GM18498 (cell line): ENCODE results near the gene LGALS3BP.

Source experiments
- ATAC-seq: cut with Tn5 transposase; IDR thresholded peaks from one replicate; pipeline ENCODE4 v1.9.1; 2021; ENCODE audit warnings: mild to moderate bottlenecking, moderate library complexity; ENCODE audit not compliant: unreplicated experiment

Gene LGALS3BP

GRCh38 chr17:79014158-79014758 is 34.5 kb upstream of the LGALS3BP start:
- ATAC-seq = no peak

- no peak for ATAC-seq
Observed at GRCh38 chr17:79012563-79013134, 32.9 kb upstream of the LGALS3BP start.

- ATAC-seq = no peak
Observed at GRCh38 chr17:79011451-79012147, 31.9 kb upstream of the LGALS3BP start.

- no peak for ATAC-seq
Observed at GRCh38 chr17:79010304-79010646, 30.6 kb upstream of the LGALS3BP start.

DNA sequence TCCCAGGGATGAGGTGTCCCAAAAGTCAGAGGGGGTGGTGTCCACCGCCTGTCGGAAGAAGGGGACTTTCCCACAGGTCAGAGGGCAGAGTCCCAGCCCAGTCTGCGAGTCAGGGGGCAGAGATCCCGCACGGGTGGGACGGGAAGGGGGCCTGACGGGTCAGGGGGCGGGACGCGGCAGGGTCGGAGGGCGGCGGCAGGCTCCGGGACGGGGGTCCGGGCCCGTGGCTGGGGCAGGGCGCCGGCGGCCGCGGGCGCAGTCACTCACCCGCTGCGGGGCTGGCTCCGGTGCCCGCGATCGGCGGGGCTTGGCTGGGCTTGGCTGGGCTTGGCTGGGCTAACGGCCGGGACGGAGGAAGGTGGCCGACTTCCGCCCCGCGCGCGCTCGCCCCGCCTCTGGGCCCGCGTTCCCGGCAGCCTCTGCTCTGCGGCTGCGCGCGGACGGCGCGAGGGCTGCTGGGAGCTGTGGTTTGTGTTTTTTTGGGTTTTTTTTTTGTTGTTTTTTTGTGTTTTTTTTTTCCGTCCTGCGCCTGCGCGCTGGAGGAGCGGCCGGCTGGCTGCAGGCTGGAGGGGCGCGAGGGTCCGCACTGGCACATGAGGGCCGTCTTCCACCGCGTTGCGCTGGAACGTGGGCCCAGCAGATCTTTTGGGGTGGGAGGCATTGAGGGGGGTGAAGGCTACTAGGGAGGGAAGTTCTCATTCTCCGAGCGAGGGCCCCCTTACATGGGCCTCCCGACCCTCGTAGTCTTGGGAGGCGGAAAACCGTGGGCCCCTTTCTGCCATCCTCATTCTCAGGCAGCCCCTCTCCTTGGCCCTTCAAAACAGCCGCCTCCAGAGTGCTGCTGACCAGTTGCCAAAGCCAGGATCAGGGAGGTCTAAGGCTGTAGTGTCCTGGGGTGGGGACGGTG is 29.9 kb upstream of the LGALS3BP start, which contains the start of gene CANT1:
TSS of gene CANT1 (minus strand) at position 368 of the 907 bp plus-strand sequence. CDS start 12,142 bp downstream, outside the sequence.
- ATAC-seq = peak; percentile 90

- no peak for ATAC-seq
Observed at GRCh38 chr17:79008666-79009387, 29.1 kb upstream of the LGALS3BP start.

DNA sequence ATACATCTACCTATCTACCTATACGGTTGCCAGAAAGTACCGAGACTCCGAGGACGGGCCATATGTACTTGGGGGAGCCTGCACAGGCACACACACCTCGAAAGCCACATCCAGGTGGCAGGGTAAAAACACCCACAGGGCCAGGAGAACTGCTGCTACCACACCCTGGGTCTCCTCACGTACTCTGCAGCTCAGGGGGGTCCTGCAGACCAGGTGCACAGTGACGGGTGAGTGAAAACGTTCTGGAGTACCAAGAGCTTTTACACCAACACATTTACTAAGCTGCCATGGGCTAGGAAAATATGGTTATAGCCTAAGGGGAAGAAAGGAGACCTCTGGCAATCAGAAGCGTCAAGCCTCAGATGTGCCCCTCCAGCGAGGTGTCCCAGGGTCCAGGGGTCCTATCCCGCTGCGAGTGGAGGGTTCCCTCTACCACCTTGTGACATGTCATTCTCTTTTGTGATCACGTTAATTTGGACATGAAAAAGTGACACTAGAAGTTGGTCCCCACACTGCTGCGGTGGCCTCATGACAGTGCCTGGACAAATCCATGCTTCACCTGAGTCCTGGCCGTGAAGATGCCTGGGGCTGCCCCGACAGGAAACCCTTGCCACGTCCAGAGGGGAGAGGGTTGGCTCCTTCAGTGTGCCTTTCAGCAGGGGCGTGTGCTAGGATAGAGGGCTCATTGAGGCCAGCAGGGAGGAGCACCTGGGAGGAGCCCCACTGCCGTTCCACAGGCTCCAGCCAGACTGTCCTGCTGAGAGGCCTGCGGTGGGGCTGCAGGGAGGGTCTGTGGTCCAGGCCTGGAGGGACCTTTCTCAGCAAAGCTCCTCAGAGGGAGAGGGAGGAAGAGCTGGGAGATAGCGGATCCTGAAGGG is 28.0 kb upstream of the LGALS3BP start:
- no peak for ATAC-seq

GRCh38 chr17:79006794-79007503 is 27.2 kb upstream of the LGALS3BP start:
- ATAC-seq = no peak

DNA sequence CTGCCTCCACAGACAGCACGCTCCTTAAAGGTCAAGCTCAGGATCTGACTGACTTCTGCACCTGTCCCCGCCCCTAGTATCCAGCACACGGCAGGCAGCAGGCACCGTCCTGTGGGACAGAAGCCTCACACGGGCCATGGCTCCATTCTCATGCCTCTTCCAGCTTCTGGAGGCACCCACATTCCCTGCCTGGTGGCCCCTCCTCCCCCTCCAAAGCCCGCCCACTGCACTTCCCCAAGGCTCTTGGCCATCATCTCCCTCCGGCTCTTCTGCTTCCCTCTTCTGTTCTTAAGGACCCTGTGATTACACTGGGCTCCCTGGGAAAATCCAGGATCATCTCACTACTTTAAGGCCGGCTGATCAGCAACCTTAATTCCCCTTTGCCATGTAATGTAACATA is 26.3 kb upstream of the LGALS3BP start:
- no peak for ATAC-seq

- ATAC-seq = no peak
Observed at GRCh38 chr17:79005063-79005861, 25.5 kb upstream of the LGALS3BP start.

DNA sequence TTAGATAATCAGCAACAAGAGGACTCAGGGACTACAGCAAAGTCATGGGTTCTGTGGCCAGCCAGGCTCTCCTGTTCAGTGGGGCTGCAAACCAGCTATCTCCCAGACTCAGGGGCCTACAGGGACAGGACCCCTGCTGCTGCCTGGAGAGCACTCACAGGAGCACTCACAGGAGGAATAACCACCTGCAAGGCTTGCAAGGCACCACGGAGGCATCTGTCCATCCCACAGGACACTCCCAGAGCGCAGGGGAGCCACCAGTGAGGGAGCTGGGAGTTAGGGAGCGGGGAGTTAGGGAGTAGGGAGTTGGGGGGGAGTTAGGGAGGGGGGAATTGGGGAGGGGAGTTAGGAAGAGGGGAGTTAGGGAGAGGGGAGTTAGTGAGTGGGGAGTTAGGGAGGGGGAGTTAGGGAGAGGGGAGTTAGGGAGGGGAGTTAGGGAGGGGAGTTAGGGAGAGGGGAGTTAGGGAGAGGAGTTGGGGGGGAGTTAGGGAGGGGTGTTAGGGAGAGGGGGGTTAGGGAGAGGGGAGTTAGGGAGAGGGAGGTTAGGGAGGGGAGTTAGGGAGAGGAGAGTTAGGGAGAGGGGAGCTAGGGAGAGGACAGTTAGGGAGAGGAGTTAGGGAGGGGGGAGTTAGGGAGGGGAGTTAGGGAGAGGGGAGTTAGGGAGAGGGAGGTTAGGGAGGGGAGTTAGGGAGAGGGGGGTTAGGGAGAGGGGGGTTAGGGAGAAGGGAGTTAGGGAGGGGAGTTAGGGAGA is 24.1 kb upstream of the LGALS3BP start:
- no peak for ATAC-seq

GRCh38 chr17:79002796-79003593 is 23.3 kb upstream of the LGALS3BP start:
- no peak for ATAC-seq

GRCh38 chr17:79002291-79002690 is 22.6 kb upstream of the LGALS3BP start:
- ATAC-seq = no peak

GRCh38 chr17:79001190-79002020 is 21.7 kb upstream of the LGALS3BP start:
- no peak for ATAC-seq

DNA sequence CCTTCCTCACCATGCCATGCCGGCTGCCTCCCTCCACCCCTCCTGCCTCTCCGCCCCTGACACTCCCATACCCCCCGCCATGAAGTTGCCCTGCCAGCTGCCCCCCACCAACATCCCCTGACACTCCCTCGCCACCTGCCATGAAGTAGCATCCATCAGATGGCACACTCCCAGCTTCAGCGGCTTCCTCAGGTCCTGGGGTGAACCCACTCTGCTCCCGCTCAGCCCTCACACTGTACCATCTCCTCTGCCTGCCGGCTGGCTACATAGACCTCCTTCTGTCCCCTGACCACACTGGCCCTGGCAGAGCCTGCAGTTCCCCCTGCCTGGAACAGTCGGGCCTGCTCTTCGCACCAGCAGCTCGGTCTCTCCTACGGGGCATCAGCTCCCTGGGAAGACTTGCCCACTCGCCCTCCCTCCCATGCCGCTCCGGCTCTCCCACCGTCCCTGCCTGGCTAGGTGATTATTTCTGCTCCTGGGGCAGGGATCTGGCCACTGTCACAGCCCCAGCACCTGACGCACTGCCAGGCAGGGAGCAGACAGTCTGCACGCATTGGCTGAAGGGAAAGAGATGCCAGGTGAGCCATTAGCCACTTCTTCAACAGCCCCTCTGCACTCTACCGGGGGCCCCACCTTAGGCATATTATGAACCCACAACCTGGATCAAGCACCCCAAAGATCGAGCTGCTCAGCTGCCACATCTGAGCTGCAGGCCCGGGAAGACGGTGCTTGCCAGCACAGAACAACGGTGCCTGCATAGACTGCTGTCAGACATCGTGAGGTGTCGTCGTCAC is 20.9 kb upstream of the LGALS3BP start:
- ATAC-seq = no peak
